NCI-H526 treated with DMSO at 0.1 percent for 48 hours (cell line): Measurements from ENCODE around the gene ROCK1.
"Not testable (repeated sequence)": the region's sequence is repeated elsewhere in the genome, so short reads cannot be mapped to it uniquely, and the experiment has no call there.

ENCODE experiments used
- DNase-seq: peaks from one replicate; lab custom pipeline; 2025; lab: John Stamatoyannopoulos, UW

The ROCK1 gene

GRCh38 chr18:21052385-21052784 lies 59.2 kb downstream of the ROCK1 start:
- DNase-seq, result no peak

DNA sequence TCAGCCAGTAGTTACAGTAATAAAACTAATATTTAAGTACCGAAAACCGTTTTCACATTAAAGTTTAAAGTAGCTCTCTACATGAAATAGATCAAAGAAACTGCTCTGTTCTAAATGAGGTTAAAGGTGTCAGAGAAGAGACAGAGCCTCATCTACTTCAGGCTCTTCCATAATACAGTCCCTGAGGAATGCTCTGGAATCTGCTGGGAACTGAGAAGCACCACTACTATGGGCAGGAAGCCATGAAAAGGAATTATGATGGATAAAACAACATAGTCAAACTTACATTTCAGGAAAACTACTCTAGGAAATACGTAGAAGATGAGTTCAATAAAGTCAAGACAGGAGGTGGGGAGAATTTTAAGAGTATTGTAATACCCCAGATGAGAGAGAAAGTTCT lies 60.0 kb downstream of the ROCK1 start:
- DNase-seq, result no peak

DNA sequence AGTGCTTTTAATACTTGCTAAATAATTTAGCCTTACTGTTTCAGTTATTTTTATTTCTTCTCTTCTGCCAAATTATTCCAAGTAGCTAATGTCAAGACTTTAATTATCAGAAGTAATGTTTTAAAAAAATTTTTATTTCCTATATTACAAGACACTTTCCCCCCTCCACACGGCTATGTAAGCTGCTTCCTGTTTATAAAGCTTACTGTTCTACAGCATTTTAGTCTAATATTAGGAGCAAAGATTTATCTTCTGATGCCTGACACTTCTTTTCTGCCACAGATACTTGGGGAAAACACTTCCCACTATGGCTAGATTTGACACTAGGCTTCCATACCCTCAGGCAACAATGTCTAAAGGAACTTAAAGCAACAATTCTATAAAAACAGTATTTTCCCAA lies 62.3 kb downstream of the ROCK1 start:
- no peak for DNase-seq

- no peak for DNase-seq
These were observed 64.5 kb downstream of the ROCK1 start for GRCh38 chr18:21047126-21047525.

DNA sequence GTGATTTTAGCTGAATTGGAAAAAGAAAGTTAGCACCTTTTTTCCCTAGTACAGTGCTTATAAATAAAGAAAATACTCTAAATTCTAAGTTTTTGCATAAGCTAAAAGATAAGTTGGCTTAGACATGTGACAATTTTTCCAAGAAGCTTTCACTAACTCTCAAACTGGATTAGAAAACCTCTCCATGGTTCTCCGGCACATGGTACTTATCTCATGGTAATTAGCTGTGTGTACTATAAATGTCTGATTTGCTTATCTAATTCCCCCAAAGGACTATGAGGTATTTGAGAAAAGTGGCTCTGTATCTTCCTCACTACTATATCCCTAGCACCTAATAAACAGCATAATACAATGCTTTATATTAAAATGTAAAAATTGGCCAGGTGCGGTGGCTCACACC lies 71.1 kb downstream of the ROCK1 start:
- no peak for DNase-seq

- DNase-seq, result no peak
These were observed 73.4 kb downstream of the ROCK1 start for GRCh38 chr18:21038201-21038600.

DNA sequence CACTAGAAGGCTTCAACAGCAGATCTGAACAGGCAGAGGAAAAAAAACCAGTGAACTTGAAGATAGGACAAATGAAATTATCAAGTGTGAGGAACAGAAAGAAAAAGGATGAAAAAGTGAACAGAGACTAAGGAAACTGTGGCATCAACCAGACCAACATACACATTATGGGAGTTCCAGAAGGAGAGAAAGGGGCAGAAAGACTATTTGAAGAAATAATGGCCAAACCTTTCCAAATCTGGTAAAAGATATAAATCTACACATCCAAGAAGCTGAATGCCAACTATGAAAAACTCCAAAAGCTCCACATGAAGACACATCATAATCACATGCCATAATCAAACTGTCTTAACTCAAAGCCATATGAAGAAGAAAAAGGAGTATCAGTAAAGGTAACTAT lies 79.8 kb downstream of the ROCK1 start:
- no peak for DNase-seq

GRCh38 chr18:21018257-21018656 lies 93.4 kb downstream of the ROCK1 start:
- DNase-seq, result not testable (repeated sequence)

- no peak for DNase-seq
These were observed 99.3 kb downstream of the ROCK1 start for GRCh38 chr18:21012308-21012707.

DNA sequence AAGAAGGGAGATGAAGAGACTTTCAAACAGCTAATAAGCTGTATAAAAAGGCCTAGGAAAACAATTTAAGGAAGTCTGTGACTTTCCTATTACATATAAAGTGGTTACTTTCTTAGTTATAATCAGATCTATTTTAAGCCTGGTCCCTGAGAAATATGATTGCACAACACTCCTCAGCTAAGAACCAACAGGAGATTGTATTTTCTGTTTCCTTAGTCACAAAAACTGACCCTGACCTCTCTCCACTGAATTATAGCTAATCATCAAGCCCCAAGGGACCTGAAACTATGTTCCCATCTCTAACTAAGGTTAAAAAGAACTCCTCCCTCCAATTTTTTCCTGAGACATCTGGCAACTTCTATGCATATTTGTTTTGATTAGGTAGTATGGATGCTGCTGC lies 106.9 kb downstream of the ROCK1 start:
- no peak for DNase-seq

DNA sequence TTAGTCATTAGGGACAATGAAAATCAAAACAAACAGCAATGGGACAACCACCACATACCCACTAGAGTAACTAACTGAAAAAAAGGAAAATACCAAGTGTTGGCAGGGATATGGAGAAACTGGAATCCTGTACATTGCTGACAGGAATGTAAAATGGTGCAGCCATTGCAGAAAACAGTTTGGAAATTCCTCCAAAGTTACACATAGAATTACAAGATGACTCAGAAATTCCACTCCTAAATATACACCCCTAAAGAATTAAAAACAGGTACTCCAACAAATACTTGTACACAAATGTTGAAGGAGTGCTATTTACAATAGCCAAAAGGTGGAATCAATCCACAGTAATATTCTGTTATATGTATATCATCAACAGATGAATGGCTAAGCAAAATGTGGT lies 110.9 kb downstream of the ROCK1 start:
- DNase-seq, result no peak

DNA sequence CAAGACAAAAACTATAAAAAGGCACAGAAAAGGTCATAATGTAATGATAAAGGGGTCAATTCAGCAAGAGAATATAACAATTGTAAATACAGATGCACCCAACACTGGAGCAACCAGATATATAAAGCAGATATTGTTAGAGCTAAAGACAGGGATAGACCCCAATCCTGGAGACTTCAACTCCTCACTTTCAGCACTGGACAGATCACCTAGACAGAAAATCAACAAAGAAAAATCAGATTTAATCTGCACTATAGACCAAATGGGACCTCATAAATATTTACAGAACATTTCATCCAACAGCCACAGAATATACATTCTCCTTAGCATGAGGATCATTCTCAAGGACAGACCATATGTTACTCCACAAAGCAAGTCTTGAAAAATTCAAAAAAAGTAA lies 114.2 kb downstream of the ROCK1 start:
- DNase-seq, result no peak

DNA sequence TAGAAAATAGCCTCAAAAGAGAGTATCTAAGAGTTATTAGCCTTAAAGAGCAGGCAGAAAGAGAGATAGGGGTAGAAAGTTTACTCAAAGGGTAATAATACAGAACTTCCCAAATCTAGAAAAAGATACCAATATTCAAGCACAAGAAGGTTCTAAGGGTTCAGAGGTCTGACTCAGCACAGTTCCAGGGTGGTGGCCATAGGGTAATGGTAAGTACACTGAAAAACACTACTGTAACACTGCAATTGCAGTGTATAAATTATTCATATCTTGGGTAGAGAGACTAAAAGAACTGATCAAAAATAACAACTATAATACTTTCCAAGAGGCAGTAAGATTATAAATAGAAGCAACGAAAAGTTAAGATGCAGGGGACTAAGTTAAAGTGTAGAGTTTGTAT lies 115.2 kb downstream of the ROCK1 start:
- DNase-seq, result no peak

DNA sequence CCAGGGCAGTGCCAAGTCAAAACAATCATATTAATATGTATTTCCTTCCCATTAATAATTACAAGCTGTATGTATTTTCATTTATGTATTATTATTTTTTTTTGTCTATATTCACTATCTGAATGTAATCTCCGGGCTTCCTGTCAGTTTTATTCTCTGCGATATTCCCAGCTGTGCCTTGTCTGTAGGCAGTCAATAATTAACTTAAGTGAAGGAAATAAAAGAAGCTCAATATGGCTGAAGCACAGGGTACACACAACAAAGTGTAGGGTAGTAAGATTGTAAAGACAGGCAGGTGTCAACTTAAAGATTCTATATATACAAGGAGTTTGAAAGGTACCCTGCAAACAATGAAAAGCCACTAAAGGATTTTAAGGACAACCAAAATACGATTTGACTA lies 122.9 kb downstream of the ROCK1 start:
- DNase-seq, result no peak

GRCh38 chr18:20975077-20975476 lies 136.5 kb downstream of the ROCK1 start:
- no peak for DNase-seq

GRCh38 chr18:20971886-20972267 lies 139.7 kb downstream of the ROCK1 start:
- DNase-seq, result no peak

- DNase-seq, result no peak
These were observed 144.8 kb downstream of the ROCK1 start for GRCh38 chr18:20966795-20967194.

DNA sequence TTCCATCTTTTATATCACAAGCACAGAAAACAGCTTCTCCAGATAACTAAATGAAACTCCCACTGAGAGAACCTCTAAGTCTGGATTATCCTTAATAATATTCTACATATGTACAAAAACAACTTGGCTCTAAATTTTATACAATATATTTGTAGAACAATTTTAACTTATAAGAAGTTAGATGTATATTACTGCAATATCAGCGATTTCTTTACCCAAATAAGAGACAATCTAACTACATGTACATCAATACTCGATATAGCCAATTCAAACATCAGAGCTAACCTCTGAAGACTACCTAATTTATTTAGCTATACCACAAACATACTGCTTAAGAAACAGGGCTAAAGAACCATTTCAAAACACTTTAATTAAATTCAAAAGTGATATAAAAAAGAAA lies 148.6 kb downstream of the ROCK1 start:
- DNase-seq, result no peak

- no peak for DNase-seq
These were observed 150.9 kb downstream of the ROCK1 start for GRCh38 chr18:20960735-20961134.

- DNase-seq, result not testable (repeated sequence)
These were observed 160.8 kb downstream of the ROCK1 start for GRCh38 chr18:20950827-20951226.
